GM19467 (cell line): Measurements from ENCODE around the gene CYP4F11.
"Not testable (repeated sequence)": the region's sequence is repeated elsewhere in the genome, so short reads cannot be mapped to it uniquely, and the experiment has no call there.

Source experiments
- ATAC-seq: cut with Tn5 transposase; IDR thresholded peaks from one replicate; pipeline ENCODE4 v1.9.1; 2021; ENCODE audit warnings: mild to moderate bottlenecking, moderate library complexity; ENCODE audit not compliant: unreplicated experiment

The CYP4F11 gene

DNA sequence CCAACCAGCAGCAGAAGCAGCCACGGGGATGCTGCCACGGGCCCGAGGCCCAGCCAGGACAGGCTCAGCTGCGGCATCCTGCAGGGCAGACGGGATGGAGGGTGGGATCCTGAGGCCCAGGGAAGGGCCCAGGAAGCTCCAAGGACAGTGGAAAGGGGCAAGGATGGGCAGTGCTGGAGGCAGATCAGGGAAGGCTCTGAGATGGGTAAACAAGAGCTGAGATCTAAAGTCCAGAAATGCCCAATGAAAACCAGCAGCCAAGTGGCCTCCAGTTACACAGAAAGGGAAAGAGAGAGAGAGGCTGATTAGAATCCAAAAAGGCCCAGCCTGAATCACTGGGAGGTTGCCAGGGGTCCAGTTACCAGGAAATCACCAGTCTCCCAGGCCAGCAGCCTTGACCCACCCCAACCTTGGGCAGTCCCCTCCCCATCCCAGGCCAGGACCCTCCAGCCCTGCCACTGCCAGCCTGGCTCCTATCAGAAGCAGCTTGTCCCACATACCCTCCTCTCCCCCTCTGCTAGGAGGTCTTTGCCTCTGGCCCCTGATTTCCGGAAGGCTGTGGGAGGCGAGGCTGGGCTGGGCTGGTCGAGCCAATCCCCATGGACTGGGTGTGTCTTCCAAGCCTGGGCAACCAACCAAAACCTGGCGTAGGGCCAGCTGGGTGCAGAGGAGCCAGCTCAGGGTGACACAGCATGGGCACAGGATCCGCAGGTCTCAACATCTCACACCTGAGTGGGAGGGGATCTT lies at the start of gene CYP4F11:
Gene CYP4F11, minus strand, starts transcription at position 198 of the 747 bp plus-strand sequence. Its CDS starts 121 bp downstream, at position 77.
- ATAC-seq: no peak

DNA sequence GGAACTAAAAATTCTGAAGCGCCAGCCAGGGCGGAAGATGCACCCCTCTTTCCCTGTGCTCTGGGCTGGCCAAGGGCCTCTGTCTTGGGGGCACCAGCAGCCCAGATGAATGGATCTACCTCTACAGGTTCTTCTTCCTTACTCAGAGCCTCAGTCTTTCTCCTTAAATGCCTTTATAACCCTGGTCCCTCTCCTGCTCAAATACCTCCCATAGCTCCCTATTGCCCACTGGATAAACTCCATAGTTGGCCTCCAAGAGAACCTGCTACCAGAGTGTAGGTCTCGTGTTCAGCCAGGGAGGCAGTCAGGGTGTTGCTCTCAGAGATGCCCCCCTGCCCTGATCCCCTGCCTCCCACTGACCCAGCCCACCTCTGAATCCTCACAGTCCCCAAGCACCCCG lies 45.0 kb upstream of the CYP4F11 start:
- ATAC-seq: no peak

DNA sequence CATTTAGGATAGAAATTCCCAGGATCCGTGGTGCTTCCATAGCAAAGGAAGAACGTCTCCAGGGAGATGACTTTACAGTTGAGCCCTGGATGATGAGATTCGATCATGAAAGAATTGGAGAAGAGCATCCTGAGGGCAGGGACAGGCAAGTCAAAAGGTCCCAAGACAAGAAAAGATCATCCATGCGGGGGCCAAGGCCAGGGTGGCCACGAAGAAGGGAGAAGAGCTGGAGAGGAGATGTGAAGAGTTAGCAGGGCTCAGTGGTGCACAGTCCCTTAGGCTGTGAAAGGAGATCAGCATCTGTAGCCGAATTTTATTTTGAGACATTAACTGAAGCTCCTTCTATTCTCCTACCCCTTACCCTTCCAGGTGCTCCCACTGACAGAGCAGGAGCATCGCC lies 43.4 kb upstream of the CYP4F11 start:
- ATAC-seq: no peak

GRCh38 chr19:15976836-15977689 lies 42.7 kb upstream of the CYP4F11 start:
- ATAC-seq: no peak

GRCh38 chr19:15974856-15975255 lies 40.5 kb upstream of the CYP4F11 start:
- ATAC-seq: no peak

DNA sequence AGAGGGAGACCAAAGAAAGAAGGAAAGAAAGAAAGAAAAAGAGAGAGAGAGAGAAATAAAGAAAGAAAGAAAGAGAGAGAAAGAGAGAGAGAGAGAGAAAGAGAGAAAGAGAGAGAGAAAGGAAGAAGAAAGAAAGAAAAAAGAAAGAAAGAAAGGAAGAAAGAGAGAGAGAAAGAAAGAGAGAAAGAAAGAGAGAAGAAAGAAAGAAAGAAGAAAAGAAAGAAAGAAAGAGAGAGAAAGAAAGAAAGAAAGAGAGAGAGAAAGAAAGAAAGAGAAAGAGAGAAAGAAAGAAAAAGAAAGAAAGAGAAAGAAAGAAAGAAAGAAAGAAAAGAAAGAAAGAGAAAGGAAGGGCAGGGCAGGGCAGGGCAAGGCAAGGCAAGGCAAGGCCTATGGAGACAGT lies 37.7 kb upstream of the CYP4F11 start:
- ATAC-seq: not testable (repeated sequence)

- no peak for ATAC-seq
These were observed 37.0 kb upstream of the CYP4F11 start for GRCh38 chr19:15971224-15971780.

DNA sequence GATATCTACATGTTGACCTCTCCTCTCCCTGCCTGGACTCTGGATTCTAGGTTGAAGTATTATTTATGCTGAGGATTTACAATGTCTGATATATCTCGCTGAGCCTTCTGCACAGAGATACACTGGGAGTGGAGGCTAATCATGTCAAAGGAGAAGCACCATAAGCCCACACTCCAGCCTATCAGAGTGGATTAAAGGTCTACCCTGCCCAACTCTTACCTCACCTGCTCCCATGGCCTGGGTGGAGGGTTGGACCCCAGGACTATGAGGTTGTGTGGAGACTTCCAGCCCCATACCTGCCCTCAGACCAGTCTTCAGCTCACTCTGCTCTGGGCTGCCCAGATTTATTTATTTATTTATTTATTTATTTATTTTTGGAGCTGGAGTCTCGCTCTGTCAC lies 29.9 kb upstream of the CYP4F11 start:
- ATAC-seq: no peak

DNA sequence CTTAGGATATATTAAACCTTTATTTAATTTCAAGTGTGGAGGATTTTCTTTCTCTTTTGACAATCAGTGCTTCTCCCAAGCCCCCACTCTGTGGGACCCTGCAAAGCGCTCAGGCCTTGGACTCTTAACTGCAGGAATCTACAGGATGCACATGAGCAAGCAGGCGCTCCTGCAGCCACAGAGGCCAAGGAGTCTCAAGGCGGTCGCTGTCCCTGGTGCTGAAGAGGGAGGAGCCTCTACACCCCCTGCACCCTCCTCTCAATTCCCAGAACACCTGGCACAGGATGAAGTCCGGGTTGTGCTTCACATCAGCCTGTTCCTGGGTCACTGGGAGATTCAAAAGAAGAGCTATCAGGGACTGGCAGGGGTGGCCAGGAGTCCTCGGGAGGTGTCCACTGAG lies 28.0 kb upstream of the CYP4F11 start:
- no peak for ATAC-seq

GRCh38 chr19:15954820-15955219 lies 20.5 kb upstream of the CYP4F11 start:
- no peak for ATAC-seq

- no peak for ATAC-seq
These were observed 14.1 kb upstream of the CYP4F11 start, which contains the start of gene OR10H4 for GRCh38 chr19:15948223-15949058. OR10H4 (plus strand) TSS chr19:15949008; CDS start chr19:15949008, 0 bp downstream.

- ATAC-seq: no peak
These were observed 11.0 kb upstream of the CYP4F11 start for GRCh38 chr19:15945301-15945700.

GRCh38 chr19:15944401-15944800 lies 10.1 kb upstream of the CYP4F11 start:
- no peak for ATAC-seq

- ATAC-seq: no peak
These were observed 3.4 kb upstream of the CYP4F11 start for GRCh38 chr19:15937771-15938170.

DNA sequence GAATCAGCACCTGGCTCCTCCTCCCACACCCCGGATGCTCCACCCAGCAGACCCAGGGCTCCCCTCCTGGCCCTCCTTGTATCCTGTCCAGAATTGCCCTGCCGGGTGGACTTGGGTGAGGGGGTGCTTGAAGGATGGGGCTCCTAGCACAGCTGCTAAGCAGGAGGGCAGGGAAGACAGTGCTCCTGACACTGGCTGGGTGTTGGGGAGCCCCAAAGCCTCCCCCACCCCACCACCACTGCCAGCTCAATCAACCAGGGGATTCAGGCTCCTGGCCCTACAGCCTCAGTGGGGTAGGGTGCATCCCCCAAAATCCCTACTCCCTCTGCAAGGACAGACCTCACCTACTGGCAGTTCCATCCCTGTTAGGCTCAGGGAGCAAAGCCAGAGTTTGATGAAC lies 2.6 kb upstream of the CYP4F11 start:
- ATAC-seq: no peak

DNA sequence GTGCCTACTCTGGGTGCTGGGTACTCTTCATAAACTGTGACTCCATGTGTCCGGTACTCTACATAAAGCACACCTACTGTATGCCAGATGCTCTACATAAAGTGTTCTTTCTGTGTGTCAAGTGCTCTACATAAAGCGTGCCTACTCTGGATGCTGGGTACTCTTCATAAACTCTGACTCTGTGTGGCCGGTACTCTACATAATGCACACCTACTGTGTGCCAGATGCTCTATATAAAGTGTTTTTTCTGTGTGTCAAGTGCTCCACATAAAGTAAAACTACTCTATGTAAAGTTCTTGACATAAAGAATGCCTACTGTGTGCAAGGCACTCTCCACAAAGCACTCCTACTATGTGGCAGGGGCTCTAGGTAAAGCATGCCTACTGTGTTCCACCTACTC lies 1.8 kb upstream of the CYP4F11 start:
- no peak for ATAC-seq

- ATAC-seq: no peak
These were observed 906 bp upstream of the CYP4F11 start for GRCh38 chr19:15935167-15935702.

DNA sequence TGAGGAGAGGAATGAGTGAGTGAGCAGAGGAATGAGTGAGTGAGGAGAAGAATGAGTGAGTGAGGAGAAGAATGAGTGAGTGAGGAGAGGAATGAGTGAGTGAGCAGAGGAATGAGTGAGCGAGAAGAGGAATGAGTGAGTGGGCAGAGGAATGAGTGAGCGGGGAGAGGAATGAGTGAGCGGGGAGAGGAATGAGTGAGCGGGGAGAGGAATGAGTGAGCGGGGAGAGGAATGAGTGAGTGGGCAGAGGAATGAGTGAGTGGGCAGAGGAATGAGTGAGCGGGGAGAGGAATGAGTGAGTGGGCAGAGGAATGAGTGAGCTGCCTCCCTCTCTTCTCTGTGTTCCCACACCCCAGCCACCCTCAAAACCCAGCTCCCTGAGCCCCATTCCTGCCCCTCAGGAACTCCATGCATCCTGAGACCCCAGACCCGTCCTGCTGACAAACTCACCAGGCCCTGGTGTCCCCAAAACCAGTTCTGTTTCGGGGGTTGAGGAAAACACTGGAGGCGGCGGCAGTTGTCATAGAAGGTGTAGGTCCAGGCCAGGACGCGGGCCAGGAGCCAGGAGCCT lies 483 bp downstream of the CYP4F11 start:
- not testable (repeated sequence) for ATAC-seq

- no peak for ATAC-seq
These were observed 6.0 kb downstream of the CYP4F11 start for GRCh38 chr19:15928321-15928720.

DNA sequence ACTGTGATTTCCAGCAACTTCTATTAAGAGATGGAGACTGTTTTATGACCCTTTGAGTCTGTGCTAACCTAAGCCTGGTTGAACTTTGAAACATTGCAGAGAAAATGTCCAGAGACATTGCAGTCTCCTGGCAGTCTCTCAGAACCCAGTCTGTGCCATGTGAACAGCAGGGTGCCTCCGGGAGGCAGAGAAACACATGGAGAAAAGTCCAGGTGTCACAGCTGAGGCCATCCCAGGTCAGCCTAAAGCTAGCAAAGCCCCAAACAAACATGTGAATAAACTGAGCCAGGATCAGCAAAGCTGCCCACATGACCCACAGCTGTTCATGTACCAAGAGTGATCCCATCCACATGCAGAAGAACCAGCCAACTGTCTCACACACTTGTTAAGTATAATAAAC lies 7.8 kb downstream of the CYP4F11 start:
- ATAC-seq: no peak
